Anterior cingulate cortex (tissue), 58 donors: ENCODE results near the gene TNFRSF6B.

ENCODE experiments used
- DNase-seq, 58 donors: peaks; one replicate each; lab custom pipeline; 2025; lab: John Stamatoyannopoulos, UW

The TNFRSF6B gene

GRCh38 chr20:63734111-63734945, 37.9 kb downstream of the TNFRSF6B start:
- no peak for DNase-seq

GRCh38 chr20:63734946-63735858, 38.8 kb downstream of the TNFRSF6B start:
- peak in 8 of 58 donors; percentile 14 to 42 (median 22) for DNase-seq

GRCh38 chr20:63735859-63736718, 39.6 kb downstream of the TNFRSF6B start, which contains the start of gene LIME1:
LIME1 (plus strand) TSS chr20:63736664; CDS start chr20:63737550, 886 bp downstream.
- DNase-seq, result peak in 3 of 58 donors; percentile 22 to 46 (median 23)

GRCh38 chr20:63736893-63737694, 40.6 kb downstream of the TNFRSF6B start:
- DNase-seq, result no peak

- no peak for DNase-seq
Observed at GRCh38 chr20:63737695-63737944, 41.2 kb downstream of the TNFRSF6B start.

GRCh38 chr20:63737945-63738686, 41.7 kb downstream of the TNFRSF6B start:
- DNase-seq, result no peak

GRCh38 chr20:63738687-63739129, 42.3 kb downstream of the TNFRSF6B start:
- DNase-seq, result peak in 9 of 58 donors; percentile 28 to 45 (median 35)

- DNase-seq, result peak in 41 of 58 donors; percentile 33 to 80 (median 66)
Observed at GRCh38 chr20:63739130-63740069, 42.9 kb downstream of the TNFRSF6B start, which contains the start of gene SLC2A4RG. SLC2A4RG (plus strand) TSS chr20:63739776; CDS start chr20:63739913, 137 bp downstream.

GRCh38 chr20:63740070-63740626, 43.7 kb downstream of the TNFRSF6B start:
- DNase-seq, result peak in 6 of 58 donors; percentile 15 to 61 (median 26)

GRCh38 chr20:63740627-63741353, 44.3 kb downstream of the TNFRSF6B start:
- peak in 54 of 58 donors; percentile 35 to 89 (median 72) for DNase-seq

- DNase-seq, result no peak
Observed at GRCh38 chr20:63741354-63741675, 44.9 kb downstream of the TNFRSF6B start.

- no peak for DNase-seq
Observed at GRCh38 chr20:63741676-63742380, 45.4 kb downstream of the TNFRSF6B start.

GRCh38 chr20:63742381-63743024, 46.1 kb downstream of the TNFRSF6B start:
- no peak for DNase-seq

- DNase-seq, result no peak
Observed at GRCh38 chr20:63743210-63743970, 46.9 kb downstream of the TNFRSF6B start.

- DNase-seq, result no peak
Observed at GRCh38 chr20:63744158-63744557, 47.7 kb downstream of the TNFRSF6B start.
